SK-N-MC (cell line): ENCODE results near the gene SLC49A3.

Experiments
- EZH2 ChIP-seq: fragments of 200-600 bp; sonication (generic); IDR thresholded peaks from one replicate; pipeline ENCODE4 v1.6.1; 2017; ENCODE audit warnings: antibody characterized with exemption
- FOXP2 ChIP-seq: optimal IDR thresholded peaks from 2 replicates; pipeline ENCODE3; 2011; ENCODE audit warnings: mild to moderate bottlenecking, moderate library complexity; ENCODE audit not compliant: insufficient read depth; ENCODE audit errors: extremely low read length, control extremely low read depth
- POLR2AphosphoS5 ChIP-seq: IDR thresholded peaks from 2 replicates; pipeline ENCODE4 v1.6.1; 2012; ENCODE audit warnings: mild to moderate bottlenecking, low read depth, low read length, borderline replicate concordance

GRCh38 chr4:659851-660250 lies 29.1 kb downstream of the SLC49A3 start:
- no peak for TF ChIP-seq POLR2AphosphoS5
- TF ChIP-seq EZH2, result no peak
- no peak for TF ChIP-seq FOXP2
